HFFc6 (cell line): Measurements from ENCODE around the gene TMEM150A. TPM values are rescaled to one million over a fixed set of nuclear protein-coding genes. Genes with fewer than 3 reads are reported as not detected.

ENCODE experiments used
- DNase-seq: peaks from one replicate; pipeline ENCODE4 v3.0.0-alpha.2; 2018
- H3K27ac Mint-ChIP-seq: 2 replicates; pipeline ENCODE4 v1.8.0; 2020; ENCODE audit warnings: mild to moderate bottlenecking, mixed read lengths
- H3K27me3 Mint-ChIP-seq: 2 replicates; pipeline ENCODE4 v1.8.0; 2021; ENCODE audit warnings: mild to moderate bottlenecking, moderate library complexity, mixed read lengths; ENCODE audit not compliant: insufficient read depth
- H3K36me3 Mint-ChIP-seq: 2 replicates; pipeline ENCODE4 v1.8.0; 2021; ENCODE audit warnings: low read depth, mixed read lengths
- H3K4me1 Mint-ChIP-seq: 2 replicates; pipeline ENCODE4 v1.8.0; 2020; ENCODE audit warnings: low read depth, mixed read lengths
- H3K4me3 Mint-ChIP-seq: 2 replicates; pipeline ENCODE4 v1.8.0; 2020; ENCODE audit warnings: mild to moderate bottlenecking, moderate library complexity, mixed read lengths
- H3K9me3 Mint-ChIP-seq: 2 replicates; pipeline ENCODE4 v1.8.0; 2020; ENCODE audit warnings: mild to moderate bottlenecking, mixed read lengths
- CTCF ChIP-seq: fragments of 200-600 bp; sonication (generic); IDR thresholded peaks from 2 replicates; pipeline ENCODE4 v1.5.0; 2021; ENCODE audit warnings: antibody characterized with exemption, mild to moderate bottlenecking
- total RNA-seq, 6 experiments: library from RNA; stranded (reverse); fragmentation: NEBNext Ultra II Directional; extraction: Animal tissue kit (Norgen Biotek cat#: 25700); gene quantifications; 2 replicates in 1 of 6; 3 replicates in 5 of 6; pipeline ENCODE4 v1.2.3, GENCODE V29; 2021

Gene TMEM150A
- total RNA-seq, 6 experiments from 2014 or later, result 10.3 to 20.4 (median 12.7) TPM

- peaks cover 4% of the 10 kb centered on the region; the same call in 1 of the 2 replicates for H3K36me3 Mint-ChIP-seq
- no peak for TF ChIP-seq CTCF
- no peak for DNase-seq
- peaks cover 56% of the 10 kb centered on the region for H3K4me1 Mint-ChIP-seq
- no peak overlapping the region for H3K4me3 Mint-ChIP-seq
- peaks cover 1% of the 10 kb centered on the region for H3K27me3 Mint-ChIP-seq
- no peak overlapping the region for H3K27ac Mint-ChIP-seq
- H3K9me3 Mint-ChIP-seq, result no peaks in the 10 kb centered on the region
These were observed 13.9 kb downstream of the TMEM150A start for GRCh38 chr2:85588645-85589044.

GRCh38 chr2:85588236-85588635 lies 14.3 kb downstream of the TMEM150A start:
- Mint-ChIP-seq H3K36me3 (peaks cover 4% of the 10 kb centered on the region; the same call in 1 of the 2 replicates), H3K27ac (no peak overlapping the region), H3K4me1 (peaks cover 60% of the 10 kb centered on the region), H3K27me3 (peaks cover 1% of the 10 kb centered on the region), H3K4me3 (no peak overlapping the region), H3K9me3 (no peaks in the 10 kb centered on the region)
- TF ChIP-seq CTCF, result no peak
- no peak for DNase-seq

GRCh38 chr2:85585781-85586105 lies 16.8 kb downstream of the TMEM150A start:
- peak overlapping the region; percentile 96 for H3K27ac Mint-ChIP-seq
- peaks cover 4% of the 10 kb centered on the region for H3K27me3 Mint-ChIP-seq
- peaks cover 52% of the 10 kb centered on the region for H3K4me1 Mint-ChIP-seq
- H3K36me3 Mint-ChIP-seq, result no peaks in the 10 kb centered on the region
- peak; percentile 56 for DNase-seq
- peak overlapping the region; percentile 81 for H3K4me3 Mint-ChIP-seq
- no peak for TF ChIP-seq CTCF
- H3K9me3 Mint-ChIP-seq, result no peaks in the 10 kb centered on the region

GRCh38 chr2:85584857-85585780 lies 17.4 kb downstream of the TMEM150A start:
- H3K27me3 Mint-ChIP-seq, result peaks cover 4% of the 10 kb centered on the region
- peak overlapping the region; percentile 96 for H3K27ac Mint-ChIP-seq
- H3K4me3 Mint-ChIP-seq, result peak overlapping the region; percentile 81
- peaks cover 45% of the 10 kb centered on the region for H3K4me1 Mint-ChIP-seq
- no peak for TF ChIP-seq CTCF
- H3K36me3 Mint-ChIP-seq, result no peaks in the 10 kb centered on the region
- peak; percentile 65 for DNase-seq
- no peaks in the 10 kb centered on the region for H3K9me3 Mint-ChIP-seq

- no peaks in the 10 kb centered on the region for H3K9me3 Mint-ChIP-seq
- DNase-seq, result no peak
- H3K4me3 Mint-ChIP-seq, result peak within 1 kb of the TSS; percentile 81
- H3K36me3 Mint-ChIP-seq, result no peaks in the 10 kb centered on the region
- H3K27ac Mint-ChIP-seq, result peak within 1 kb of the TSS; percentile 96
- TF ChIP-seq CTCF, result no peak
- H3K4me1 Mint-ChIP-seq, result peaks cover 39% of the 10 kb centered on the region
- peaks cover 8% of the 10 kb centered on the region for H3K27me3 Mint-ChIP-seq
These were observed 18.1 kb downstream of the TMEM150A start, which contains the start of gene VAMP5 for GRCh38 chr2:85584354-85584856. Gene VAMP5, plus strand, starts transcription at chr2:85584431. Its CDS starts 60 bp downstream, at chr2:85584491.
